HG03354 (cell line): Measurements from ENCODE around the gene COL23A1.
"Not testable (repeated sequence)": the region's sequence is repeated elsewhere in the genome, so short reads cannot be mapped to it uniquely, and the experiment has no call there.

Source experiments
- ATAC-seq: cut with Tn5 transposase; IDR thresholded peaks from one replicate; pipeline ENCODE4 v1.9.1; 2021; ENCODE audit warnings: mild to moderate bottlenecking; ENCODE audit not compliant: unreplicated experiment, poor library complexity, severe bottlenecking

The COL23A1 gene

DNA sequence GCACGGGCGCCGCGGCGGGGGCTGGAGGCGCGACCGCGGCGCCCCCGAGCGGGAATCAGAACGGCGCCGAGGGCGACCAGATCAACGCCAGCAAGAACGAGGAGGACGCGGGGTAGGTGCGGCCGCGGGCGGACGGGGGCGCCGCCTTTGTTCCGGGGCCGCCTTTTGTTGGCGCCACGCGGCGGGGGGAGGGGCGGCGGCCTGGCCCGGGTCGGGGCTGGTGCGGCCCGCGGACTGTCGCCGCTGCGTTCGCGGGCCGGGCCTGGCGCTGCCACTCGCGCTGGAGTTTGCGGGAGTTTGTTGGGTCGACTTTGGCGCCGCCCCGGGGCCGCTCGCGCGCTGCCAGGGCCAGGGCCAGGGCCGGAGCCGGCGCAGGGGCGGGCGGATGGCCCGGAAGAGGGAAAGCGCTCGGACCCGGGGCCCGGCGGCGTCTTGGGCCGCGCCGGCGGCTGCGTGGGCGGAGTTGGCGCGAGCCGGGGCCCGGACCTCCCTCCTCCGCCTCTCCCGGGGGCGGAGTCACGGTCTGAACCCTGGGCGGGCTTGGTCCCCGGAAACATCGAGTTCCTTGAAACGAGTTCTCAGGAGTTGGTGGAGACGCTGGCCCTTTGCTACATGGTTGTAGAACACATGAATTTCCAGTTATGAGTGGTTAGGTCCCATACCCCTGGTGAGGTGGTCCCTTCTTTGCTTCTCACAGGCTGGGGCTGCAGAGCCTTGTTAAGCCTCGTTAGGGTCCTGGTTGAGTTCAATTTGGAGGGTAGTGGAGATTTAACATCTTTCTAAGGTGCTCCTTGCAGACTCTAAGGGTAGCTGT lies 385.1 kb downstream of the COL23A1 start:
- ATAC-seq: peak; percentile 57

DNA sequence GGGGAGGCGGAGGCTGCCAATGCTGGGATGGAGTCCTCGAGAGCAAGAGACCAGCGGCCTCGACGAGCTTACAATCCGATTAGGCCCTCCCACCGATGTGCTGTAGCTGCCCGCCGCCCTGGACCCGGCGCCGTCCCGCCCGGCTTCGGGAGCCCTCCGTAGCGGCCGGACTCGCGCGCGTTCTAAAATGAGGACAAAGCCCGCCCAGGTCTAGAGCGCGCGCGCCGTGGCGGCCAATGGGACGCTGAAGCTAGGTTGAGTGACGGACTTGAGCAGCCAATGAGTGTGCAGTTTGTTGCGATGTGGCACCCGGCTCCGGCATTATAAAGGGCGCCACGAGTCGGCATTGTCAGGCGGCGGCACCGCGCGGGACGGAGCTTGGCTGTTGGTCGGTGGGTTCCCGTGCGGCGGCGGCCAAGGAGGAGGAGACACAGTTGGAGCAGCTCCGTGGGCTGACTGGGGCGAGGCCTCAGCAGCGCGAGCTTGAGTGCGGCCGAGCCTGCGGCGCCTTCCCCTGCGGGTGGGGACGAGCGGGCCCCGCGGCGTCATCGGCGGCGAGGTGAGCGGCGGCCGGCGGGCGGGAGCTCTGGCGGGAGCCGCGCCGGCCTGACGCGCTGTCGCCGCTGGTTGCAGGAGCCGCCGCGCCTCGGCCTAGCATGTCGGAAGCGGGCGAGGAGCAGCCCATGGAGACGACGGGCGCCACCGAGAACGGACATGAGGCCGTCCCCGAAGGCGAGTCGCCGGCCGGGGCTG lies 385.8 kb downstream of the COL23A1 start, which contains the start of gene HNRNPAB:
HNRNPAB (plus strand) TSS at position 352 of the 753 bp plus-strand sequence; CDS start at position 657, 305 bp downstream.
- peak; percentile 83 for ATAC-seq

DNA sequence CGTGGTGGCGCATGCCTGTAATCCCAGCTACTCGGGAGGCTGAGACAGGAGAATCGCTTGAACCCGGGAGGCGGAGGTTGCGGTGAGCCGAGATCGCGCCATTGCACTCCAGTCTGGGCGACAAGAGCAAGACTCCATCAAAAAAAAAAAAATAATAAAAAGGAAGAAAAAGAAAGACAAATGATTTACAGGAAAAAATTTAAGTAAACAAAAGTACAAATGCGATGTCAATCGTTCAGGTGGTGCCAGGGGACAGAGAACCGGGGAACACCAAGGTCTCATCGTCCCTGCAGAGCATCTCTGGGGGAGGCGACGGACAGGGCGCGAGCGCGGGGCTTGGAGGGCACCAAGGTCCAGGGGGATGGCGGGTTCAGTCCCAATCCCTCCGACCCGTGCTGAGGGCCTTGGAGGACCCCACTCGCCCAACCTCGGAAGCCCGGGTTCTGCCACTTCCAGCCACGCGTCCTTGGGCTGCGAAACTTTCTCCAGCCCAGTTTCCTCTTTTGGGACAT lies 386.5 kb downstream of the COL23A1 start:
- ATAC-seq: peak; percentile 11

DNA sequence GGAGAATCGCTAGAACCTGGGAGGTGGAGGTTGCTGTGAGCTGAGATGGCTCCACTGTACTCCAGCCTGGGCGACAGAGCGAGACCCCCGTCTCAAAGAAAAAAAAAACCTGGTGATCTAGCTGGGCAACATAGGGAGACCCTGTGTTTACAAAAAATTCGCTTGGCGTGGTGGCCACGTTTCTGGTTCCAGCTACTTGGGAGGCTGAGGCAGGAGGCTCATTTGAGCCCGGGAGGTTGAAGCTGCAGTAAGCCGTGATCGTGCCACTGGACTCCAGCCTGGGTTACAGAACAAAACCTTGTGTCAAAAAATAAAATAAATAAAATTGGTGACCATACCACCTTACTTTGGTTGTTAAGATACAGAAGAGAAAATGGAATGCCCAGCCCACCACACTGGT lies 387.7 kb downstream of the COL23A1 start:
- ATAC-seq: no peak

DNA sequence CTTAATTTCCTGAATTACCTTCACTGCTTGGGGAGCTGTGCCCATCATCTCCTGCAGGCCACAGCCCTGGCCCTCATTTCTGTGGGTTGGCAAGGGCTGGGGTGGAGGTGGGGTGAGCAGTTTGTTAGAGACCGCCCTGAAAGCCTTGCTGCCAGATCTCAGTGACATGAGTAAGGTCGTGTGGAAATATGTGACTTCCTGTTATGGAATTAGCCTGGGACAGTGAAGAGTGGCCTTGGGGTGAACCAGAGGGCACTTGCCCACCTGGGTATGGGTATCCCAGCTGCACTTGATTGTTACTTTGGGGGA lies 388.3 kb downstream of the COL23A1 start:
- no peak for ATAC-seq

DNA sequence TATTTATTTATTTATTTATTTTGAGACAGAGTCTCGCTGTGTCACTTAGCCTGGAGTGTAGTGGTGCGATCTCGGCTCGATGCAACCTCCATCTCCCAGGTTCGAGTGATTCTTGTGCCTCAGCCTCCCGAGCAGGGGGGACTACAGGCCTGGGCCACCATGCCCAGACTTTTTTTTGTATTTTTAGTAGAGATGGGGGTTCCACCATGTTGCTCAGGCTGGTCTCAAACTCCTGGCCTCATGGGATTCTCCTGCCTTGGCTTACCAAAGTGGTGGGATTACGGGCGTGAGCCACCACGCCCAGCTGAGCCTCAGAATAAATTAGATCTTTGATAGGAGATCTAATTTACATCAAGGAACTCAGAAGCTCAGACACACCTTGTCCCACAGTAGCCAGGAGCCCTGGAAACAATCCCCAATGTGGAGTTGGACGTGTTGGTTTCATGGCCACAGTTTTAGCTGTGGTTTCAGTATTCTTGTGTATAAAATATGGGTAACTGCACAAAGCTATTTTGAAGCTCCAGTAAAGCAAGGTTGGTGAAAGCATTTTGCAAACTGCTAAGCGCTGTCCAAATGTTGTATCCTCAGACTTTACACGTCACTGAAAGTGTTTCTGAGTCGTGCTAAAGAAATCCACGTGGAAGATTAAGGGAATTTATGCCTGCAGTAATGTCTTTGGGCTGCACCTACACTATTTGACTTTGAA lies 388.8 kb downstream of the COL23A1 start:
- no peak for ATAC-seq

DNA sequence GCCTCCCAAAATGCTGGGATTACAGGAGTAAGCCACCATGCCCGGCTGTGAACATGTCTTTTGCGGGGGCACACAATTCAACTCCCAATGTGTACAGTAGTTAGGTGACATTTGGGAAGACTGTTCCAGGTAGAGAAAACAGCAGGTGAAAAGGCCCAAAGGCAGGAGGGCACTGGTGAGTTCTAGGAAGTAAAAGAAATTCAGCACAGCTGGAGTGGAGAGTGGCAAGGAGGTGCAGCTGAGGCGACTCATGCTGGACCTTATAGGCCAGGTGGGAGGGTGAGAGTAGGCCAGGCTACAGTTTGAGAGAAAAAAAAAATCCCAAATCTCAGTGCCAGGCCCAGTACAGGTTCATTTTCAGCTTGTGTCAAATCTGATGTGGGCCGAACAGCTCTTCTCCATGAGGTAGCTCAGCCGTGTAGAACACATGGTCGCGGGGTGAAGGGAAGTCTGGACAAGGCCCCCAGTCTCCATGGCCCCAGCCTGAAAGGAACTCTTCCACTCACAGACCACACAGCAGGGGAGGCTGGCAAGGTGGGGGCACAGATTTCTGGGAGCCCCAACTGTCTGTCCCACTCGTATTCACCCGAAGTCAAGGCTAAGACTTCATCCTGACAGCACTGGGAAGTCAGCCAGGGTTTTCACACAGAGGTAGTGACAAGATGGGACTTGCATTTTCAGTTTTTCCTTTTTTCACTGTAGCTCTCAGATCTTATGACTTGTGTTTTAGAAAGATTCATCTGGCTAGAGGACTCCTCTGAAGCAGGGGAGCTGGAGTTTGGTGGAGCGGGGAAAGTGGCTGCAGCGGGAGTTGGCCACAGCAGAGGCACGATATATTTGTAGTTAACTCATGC lies 390.4 kb downstream of the COL23A1 start:
- ATAC-seq: no peak

DNA sequence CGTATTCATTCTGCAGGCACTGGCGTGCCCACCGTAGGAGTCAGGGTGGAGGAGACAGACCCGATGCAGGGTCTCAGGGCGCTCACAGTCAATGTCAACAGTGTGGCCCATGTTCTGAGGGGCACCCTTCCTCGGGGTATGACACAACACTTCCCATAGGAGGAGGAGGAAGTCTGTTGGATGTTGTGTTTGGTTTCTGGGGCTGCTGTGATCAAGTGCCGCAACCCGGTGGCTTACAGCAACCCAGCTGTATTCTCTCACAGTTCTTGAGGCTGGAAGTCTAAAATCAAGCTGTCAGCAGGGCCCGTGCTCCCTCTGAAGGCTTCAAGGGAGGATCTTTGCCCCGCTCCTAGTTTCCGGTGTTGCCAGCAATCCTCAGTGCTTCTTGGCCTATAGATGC lies 391.5 kb downstream of the COL23A1 start:
- ATAC-seq: no peak

DNA sequence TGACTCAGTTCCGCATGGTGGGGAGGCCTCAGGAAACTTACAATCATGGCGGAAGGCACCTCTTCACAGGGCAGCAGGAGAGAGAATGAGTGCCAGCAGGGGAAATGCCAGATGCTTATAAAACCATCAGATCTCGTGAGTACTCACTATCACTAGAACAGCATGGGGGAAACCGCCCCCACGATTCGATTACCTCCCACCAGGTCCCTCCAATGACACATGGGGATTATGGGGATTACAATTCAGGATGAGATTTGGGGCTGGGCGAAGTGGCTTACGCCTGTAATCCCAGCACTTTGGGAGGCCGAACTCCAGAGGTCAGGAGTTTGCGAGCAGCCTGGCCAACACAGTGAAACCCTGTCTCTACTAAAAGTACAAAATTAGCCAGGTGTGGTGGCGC lies 392.0 kb downstream of the COL23A1 start:
- not testable (repeated sequence) for ATAC-seq

DNA sequence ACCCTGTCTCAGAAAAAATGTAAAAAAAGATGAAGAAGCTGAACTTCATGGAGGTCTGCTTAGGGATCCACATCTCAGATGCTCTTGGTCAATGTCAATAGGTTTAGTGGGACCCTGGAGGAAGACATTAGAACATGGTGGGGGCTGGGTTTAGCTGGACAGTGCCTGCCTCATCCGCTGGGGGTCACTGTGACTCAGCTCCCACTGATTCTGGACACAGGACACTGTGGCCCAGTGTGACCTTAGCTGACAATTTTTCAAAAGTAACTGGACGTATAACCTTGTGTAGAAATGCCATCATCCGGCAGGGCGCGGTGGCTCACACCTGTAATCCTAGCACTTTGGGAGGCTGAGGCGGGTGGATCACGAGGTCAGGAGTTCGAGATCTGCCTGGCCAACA lies 393.2 kb downstream of the COL23A1 start:
- no peak for ATAC-seq

DNA sequence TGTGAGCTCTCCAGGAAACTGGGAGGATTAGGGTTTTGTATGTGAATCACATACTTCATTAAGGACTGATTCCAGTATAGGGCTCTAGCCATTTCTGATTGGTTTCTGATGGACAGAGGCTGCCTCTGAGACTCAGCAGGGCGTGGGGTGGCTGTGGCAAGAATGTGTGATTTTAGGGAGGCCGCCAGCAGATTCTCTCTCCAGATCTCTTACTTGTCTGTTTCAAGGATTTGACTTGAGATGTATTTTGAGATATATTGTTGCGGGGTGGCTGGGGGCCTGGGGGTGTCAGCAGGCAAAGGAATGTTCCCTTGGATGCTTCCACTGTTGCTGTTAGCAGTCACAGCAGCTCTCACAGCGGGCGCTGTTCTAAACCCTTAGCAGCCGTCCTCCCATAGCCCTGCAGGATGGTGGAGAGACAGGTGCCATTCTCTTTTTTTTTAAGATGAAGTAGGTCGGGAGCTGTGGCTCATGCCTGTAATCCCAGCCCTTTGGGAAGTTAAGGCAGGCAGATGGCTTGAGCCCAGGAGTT lies 393.8 kb downstream of the COL23A1 start:
- no peak for ATAC-seq

DNA sequence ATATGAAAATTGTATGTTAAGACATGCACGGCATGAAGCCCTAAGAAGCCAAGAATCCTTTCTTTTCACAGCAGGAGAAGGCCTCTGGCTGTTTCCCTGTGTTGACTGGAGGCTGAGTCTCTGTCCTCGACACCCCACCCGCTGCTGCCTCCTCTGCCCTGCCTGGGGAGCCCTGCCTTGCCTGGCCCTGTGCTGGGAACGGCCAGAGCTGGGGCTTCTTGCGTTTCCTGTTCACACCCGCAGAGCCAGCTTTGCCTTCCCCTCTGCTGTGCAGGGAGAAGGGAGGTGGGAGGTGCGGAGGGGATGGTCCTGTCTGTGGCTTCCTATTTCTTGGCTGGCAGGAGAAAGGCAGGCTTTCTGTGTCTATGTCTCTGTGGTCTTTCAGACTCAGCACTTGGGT lies 396.2 kb downstream of the COL23A1 start:
- no peak for ATAC-seq

DNA sequence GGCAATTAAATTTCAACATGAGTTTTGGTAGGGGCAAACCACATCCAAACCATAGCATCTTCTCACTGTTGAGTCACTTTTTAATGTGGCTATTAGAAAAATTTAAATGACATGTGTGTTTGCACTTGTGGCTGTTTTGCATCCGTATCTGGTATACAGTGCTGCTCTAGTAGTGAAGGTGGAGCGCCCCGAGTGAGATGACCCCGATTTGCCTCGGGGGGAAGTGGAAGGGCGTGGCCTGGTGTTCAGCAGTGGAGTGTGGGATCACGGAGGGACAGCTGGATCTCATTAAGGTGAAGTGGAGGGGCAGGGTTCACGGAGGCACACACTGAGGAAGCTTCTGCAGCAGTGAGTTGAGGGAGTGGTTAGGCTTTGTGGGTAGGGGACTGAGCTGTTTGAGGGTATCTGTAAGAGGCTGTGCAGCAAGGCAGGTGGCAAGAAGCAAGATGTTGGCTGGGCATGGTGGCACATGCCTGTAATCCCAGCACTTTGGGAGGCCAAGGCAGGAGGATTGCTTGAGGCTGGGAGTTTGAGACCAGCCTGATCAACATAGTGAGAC lies 396.9 kb downstream of the COL23A1 start:
- ATAC-seq: no peak

DNA sequence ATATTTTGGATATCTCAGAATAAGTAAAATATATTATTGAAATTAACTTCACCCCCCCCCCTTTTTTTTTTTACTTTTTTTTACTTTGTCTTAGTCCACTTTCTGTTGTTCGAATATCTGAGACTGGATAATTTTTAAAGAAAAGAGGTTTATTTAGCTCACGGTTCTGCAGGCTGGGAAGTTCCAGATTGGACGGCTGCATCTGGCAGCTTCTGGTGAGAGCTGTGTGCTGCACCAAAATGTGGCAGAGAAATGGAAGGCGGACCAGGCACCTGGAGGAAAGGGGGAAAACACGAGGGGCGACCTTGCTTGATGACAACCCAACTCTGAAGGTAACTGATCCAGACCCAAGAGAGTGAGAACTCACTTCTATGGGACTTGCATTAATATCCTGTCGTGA lies 397.4 kb downstream of the COL23A1 start:
- no peak for ATAC-seq

DNA sequence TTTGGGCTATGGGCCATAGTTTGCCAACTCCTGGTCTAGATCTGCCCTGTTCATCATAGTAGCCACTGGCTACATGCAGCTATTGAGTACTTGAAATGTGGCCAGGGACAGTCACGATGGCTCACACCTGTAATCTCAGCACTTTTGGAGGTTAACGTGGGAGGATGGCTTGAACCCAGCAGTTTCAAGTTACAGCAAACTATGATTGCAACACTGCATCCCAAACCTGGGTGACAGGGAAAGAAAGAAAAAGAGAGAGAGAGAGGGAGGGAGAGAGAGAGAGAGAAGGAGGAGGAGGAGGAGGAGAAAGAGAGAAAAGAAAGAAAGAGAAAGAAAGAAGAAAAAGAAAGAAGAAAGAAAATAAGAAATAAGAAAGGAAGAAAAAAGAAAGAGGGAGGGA lies 397.9 kb downstream of the COL23A1 start:
- ATAC-seq: no peak

DNA sequence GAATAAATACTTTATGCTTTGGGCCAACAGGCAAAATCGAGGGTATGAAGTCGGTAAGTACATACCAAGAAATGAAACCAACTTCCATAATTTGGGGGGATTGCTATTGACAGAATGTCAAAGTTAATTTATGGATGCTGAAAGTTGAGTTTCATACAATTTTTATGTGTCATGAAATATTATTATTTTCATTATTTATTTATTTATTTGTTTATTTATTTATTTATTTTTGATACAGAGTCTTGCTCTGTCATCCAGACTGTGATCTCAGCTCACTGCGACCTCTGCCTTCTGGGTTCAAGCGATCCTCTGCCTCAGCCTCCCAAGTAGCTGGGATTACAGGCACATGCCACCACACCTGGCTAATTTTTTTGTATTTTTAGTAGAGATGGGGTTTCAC lies 398.5 kb downstream of the COL23A1 start:
- ATAC-seq: no peak

DNA sequence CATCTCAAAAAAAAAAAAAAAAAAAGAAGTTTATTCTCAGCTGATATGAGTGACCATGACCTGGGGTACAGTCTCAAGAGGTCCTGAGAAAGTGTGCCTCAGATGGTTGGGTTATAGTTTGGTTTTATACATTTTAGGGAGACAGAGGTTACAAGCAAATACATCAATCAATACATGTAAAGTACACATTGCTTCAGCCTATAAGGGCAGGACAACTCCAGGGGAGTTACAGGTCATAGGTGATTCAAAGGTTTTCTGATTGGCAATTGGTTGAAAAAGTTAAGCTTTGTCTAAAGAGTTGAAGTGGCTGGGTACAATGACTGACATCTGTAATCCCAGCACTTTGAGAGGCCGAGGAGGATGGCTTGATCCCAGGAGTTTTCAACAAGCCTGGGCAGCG lies 400.8 kb downstream of the COL23A1 start:
- ATAC-seq: no peak
